GM06990 (cell line): ENCODE measurements around the gene SMOC2.

ENCODE experiments used
- DNase-seq: peaks from one replicate; pipeline ENCODE4 v3.0.0-alpha.2; 2011; ENCODE audit not compliant: insufficient read length; ENCODE audit errors: extremely low read depth
- H3K27me3 ChIP-seq: replicated peaks from 2 replicates; pipeline ENCODE4 v1.6.0; 2011; ENCODE audit warnings: low read length; ENCODE audit not compliant: control insufficient read depth, insufficient read depth
- H3K36me3 ChIP-seq: 2 replicates; pipeline ENCODE4 v1.5.1; 2011; ENCODE audit warnings: low read length; ENCODE audit not compliant: control insufficient read depth, insufficient read depth
- H3K4me3 ChIP-seq: replicated peaks from 2 replicates; pipeline ENCODE4 v1.5.1; 2011; ENCODE audit warnings: low read depth, mild to moderate bottlenecking, control low read depth, low read length
- TF ChIP-seq, protein P1 (sequence below): IDR thresholded peaks from 2 replicates; pipeline ENCODE4 v1.5.1; 2011; ENCODE audit warnings: low read length, control low read depth, mild to moderate bottlenecking, inconsistent platforms; ENCODE audit not compliant: insufficient read depth, poor library complexity, severe bottlenecking

SMOC2 gene

DNA sequence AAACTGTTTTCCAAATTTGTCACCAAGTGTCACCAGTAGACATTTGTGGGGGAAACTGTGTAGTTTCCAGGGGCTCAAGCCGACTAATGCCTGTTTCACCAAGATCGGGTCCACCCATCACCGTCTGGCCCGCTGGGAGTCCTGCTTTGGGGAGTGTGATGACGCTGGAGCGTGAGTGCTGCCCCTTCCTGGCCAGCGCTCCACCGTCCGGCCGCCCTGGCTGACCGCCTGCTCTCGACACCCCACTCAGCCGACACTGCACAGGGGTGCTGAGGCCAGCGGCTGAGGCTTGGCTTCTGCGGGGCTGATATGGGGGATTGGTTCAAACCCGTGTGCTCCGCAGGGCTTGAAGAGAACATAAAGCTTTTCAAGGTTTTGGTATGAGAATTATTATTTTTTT, 160.1 kb downstream of the SMOC2 start:
- no peak for DNase-seq
- Histone ChIP-seq H3K27me3 (no peaks in the 10 kb centered on the region), H3K4me3 (no peak overlapping the region), H3K36me3 (no peaks in the 10 kb centered on the region)
- TF ChIP-seq, protein P1, sequence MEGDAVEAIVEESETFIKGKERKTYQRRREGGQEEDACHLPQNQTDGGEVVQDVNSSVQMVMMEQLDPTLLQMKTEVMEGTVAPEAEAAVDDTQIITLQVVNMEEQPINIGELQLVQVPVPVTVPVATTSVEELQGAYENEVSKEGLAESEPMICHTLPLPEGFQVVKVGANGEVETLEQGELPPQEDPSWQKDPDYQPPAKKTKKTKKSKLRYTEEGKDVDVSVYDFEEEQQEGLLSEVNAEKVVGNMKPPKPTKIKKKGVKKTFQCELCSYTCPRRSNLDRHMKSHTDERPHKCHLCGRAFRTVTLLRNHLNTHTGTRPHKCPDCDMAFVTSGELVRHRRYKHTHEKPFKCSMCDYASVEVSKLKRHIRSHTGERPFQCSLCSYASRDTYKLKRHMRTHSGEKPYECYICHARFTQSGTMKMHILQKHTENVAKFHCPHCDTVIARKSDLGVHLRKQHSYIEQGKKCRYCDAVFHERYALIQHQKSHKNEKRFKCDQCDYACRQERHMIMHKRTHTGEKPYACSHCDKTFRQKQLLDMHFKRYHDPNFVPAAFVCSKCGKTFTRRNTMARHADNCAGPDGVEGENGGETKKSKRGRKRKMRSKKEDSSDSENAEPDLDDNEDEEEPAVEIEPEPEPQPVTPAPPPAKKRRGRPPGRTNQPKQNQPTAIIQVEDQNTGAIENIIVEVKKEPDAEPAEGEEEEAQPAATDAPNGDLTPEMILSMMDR, result no peak

DNA sequence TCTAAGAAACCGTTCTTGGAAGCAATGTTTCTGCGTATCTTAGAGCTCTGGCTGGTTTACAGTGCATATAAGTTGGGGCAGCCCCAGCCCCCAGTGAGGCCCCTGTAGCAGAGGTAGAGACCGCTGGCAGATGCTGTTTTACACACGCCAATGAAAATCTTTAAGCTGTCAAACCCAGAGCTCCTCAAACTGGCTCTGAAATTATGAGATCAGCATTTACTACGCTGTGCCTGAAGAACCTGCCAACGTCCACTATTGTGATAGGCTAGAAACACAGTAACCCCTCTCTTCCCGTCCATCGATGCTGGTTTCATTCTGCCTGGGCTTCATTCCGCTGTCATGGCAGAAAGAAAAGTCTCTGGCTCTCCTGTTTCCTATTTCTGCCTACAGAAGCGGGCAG, 160.6 kb downstream of the SMOC2 start:
- Histone ChIP-seq H3K27me3 (no peaks in the 10 kb centered on the region), H3K4me3 (no peak overlapping the region), H3K36me3 (no peaks in the 10 kb centered on the region)
- no peak for DNase-seq
- TF ChIP-seq, protein P1, result no peak

DNA sequence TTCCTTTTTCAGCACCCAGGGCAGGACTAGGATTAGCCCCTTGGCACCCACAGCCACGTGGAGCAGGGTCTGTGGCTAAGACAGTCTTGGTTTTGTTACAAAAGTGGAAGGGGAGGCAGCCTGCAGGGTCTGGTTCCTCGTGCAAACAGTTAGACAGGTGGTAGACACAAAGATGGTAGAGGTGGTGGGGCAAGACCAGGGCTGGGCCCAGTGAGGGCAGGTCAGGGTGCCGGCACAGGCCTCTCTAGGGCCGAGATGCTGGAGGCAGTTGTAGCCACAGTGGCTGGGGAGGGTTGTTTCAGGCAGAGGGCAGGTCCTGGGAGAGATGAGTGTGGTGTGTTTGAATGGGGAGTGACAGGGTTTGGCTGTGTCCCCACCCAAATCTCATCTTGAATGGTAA, 161.6 kb downstream of the SMOC2 start:
- TF ChIP-seq, protein P1, result no peak
- DNase-seq, result no peak
- Histone ChIP-seq H3K4me3 (no peak overlapping the region), H3K36me3 (no peaks in the 10 kb centered on the region), H3K27me3 (no peaks in the 10 kb centered on the region)

DNA sequence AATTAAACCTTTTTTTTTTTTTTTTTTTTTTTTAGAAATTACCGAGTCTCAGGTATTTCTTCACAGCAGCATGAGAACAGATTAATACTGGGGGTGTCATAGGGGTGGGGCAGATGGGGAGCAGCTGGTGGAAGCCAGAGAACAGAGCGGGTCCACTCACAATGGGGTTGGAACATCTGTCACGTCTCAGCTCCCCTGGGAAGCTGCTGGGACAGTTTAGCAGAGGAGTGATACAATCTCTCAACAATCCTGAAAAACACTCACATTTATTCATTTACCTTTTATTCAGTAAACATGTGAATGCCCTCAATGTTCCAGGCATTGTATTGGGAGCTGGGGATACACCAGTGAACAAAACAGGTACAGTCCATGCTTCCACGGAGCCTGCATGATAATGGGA, 162.2 kb downstream of the SMOC2 start:
- H3K4me3 ChIP-seq, result no peak overlapping the region
- no peaks in the 10 kb centered on the region for H3K27me3 ChIP-seq
- TF ChIP-seq, protein P1, result no peak
- no peak for DNase-seq
- H3K36me3 ChIP-seq, result no peaks in the 10 kb centered on the region

DNA sequence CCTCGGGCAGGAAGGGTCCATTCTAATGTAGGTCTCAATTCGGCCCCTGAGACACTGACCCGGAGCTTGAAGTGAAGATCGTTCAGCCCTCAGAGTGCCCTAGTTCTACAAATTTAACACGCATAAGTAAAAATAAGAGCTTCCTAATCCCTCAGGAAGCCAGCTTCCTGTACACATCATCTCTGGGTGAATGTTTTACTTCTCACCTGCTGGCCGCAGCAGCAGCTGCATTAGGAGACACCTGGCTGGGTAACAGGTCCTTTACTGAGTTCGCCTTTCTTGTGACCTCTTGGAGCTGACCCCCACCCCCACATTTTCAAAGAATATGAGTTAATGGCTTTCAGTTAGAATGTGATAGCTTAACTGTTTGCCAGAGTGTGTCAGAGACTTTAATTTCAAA, 165.0 kb downstream of the SMOC2 start:
- TF ChIP-seq, protein P1, result no peak
- no peak for DNase-seq
- Histone ChIP-seq H3K4me3 (no peak overlapping the region), H3K36me3 (no peaks in the 10 kb centered on the region), H3K27me3 (no peaks in the 10 kb centered on the region)

DNA sequence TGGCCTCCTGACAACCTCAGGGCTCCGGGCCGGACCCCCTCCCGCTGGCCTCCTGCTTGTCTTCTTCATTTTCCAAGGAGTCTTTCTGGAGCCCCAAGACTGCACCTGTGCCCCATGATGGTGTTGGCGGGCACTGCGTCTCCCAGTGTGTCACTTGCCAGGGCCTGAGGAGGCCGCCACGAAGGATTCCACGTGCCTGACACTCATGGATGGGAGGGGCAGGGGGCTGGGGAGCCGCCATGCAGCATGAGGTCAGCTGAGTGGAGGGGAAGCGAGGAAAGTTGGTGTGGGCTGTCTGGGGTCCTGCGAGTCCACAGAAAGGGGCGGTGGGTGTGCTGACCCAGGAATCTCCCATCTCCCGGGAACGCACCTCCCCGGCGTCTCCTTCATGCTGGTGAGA, 165.7 kb downstream of the SMOC2 start:
- TF ChIP-seq, protein P1, result no peak
- Histone ChIP-seq H3K4me3 (no peak overlapping the region), H3K27me3 (no peaks in the 10 kb centered on the region), H3K36me3 (no peaks in the 10 kb centered on the region)
- no peak for DNase-seq
